Measurements from ENCODE around the gene SEPTIN6. TPM values are rescaled to one million over a fixed set of nuclear protein-coding genes. Genes with fewer than 3 reads are reported as not detected.

SEPTIN6 gene
- total and polyA plus RNA-seq, 2 of the 13 experiments (the other 11 are each of a cell fraction or from before 2014, with no cell fraction given) = 21.7 to 38.3 TPM

DNA sequence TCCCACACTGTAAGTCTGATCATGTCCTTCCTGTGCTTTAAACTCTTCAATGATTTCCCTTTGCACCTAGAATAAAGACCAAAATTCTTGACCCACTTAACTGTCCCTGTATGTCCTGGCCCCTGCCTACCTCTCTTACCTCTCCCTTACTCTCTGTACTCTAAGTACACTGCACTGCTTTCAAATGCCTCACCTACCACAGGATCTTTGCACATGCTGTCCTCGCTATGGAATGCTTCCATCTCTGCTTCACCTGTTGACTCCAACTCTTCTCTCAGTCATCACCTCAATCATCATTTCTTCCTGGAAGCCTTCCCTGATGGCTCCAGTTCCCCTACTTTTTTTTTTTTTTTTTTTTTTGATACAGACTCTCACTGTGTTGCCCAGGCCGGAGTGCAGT, 29.0 kb upstream of the SEPTIN6 start:
- no peak for FAIRE-seq
- POLR2A ChIA-PET = no interaction called here
- no peak for ATAC-seq
- no peak for TF ChIP-seq STAG1 (CRISPR knock-in tag; IDR thresholded peaks at IDR 0.05)
- TF ChIP-seq, protein P1, sequence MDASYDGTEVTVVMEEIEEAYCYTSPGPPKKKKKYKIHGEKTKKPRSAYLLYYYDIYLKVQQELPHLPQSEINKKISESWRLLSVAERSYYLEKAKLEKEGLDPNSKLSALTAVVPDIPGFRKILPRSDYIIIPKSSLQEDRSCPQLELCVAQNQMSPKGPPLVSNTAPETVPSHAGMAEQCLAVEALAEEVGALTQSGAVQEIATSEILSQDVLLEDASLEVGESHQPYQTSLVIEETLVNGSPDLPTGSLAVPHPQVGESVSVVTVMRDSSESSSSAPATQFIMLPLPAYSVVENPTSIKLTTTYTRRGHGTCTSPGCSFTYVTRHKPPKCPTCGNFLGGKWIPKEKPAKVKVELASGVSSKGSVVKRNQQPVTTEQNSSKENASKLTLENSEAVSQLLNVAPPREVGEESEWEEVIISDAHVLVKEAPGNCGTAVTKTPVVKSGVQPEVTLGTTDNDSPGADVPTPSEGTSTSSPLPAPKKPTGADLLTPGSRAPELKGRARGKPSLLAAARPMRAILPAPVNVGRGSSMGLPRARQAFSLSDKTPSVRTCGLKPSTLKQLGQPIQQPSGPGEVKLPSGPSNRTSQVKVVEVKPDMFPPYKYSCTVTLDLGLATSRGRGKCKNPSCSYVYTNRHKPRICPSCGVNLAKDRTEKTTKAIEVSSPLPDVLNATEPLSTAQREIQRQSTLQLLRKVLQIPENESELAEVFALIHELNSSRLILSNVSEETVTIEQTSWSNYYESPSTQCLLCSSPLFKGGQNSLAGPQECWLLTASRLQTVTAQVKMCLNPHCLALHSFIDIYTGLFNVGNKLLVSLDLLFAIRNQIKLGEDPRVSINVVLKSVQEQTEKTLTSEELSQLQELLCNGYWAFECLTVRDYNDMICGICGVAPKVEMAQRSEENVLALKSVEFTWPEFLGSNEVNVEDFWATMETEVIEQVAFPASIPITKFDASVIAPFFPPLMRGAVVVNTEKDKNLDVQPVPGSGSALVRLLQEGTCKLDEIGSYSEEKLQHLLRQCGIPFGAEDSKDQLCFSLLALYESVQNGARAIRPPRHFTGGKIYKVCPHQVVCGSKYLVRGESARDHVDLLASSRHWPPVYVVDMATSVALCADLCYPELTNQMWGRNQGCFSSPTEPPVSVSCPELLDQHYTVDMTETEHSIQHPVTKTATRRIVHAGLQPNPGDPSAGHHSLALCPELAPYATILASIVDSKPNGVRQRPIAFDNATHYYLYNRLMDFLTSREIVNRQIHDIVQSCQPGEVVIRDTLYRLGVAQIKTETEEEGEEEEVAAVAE (CRISPR knock-in tag; IDR thresholded peaks at IDR 0.05; ENCODE audit: borderline replicate concordance) = no peak
- TF ChIP-seq ZNF143 (CRISPR knock-in tag; IDR thresholded peaks at IDR 0.05) = no peak
- TF ChIP-seq MIER2 (CRISPR knock-in tag; IDR thresholded peaks at IDR 0.05) = no peak
- TF ChIP-seq MAFK (conservative IDR thresholded peaks at IDR 0.05 in 1 of 2, IDR thresholded peaks at IDR 0.05 in 1 of 2; ENCODE audit: low read length in 2 of 2) = no peak
- no peak for TF ChIP-seq ZBTB3 (CRISPR knock-in tag; IDR thresholded peaks at IDR 0.05; ENCODE audit: borderline replicate concordance, low read depth)
- no peak for TF ChIP-seq ZNF775 (CRISPR knock-in tag; IDR thresholded peaks at IDR 0.05; ENCODE audit: borderline replicate concordance)
- TF ChIP-seq, protein P2, sequence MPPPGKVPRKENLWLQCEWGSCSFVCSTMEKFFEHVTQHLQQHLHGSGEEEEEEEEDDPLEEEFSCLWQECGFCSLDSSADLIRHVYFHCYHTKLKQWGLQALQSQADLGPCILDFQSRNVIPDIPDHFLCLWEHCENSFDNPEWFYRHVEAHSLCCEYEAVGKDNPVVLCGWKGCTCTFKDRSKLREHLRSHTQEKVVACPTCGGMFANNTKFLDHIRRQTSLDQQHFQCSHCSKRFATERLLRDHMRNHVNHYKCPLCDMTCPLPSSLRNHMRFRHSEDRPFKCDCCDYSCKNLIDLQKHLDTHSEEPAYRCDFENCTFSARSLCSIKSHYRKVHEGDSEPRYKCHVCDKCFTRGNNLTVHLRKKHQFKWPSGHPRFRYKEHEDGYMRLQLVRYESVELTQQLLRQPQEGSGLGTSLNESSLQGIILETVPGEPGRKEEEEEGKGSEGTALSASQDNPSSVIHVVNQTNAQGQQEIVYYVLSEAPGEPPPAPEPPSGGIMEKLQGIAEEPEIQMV (CRISPR knock-in tag; IDR thresholded peaks at IDR 0.05; ENCODE audit: low read depth) = no peak
- TF ChIP-seq TBP (CRISPR knock-in tag; IDR thresholded peaks at IDR 0.05) = no peak
- no peak for TF ChIP-seq ZNF883 (CRISPR knock-in tag; IDR thresholded peaks at IDR 0.05; ENCODE audit: not compliant biosample characterization)
- TF ChIP-seq SAP130 (CRISPR knock-in tag; IDR thresholded peaks at IDR 0.05; ENCODE audit: low read depth) = no peak
- no peak for TF ChIP-seq DR1 (CRISPR knock-in tag; IDR thresholded peaks at IDR 0.05)
- TF ChIP-seq, protein P3, sequence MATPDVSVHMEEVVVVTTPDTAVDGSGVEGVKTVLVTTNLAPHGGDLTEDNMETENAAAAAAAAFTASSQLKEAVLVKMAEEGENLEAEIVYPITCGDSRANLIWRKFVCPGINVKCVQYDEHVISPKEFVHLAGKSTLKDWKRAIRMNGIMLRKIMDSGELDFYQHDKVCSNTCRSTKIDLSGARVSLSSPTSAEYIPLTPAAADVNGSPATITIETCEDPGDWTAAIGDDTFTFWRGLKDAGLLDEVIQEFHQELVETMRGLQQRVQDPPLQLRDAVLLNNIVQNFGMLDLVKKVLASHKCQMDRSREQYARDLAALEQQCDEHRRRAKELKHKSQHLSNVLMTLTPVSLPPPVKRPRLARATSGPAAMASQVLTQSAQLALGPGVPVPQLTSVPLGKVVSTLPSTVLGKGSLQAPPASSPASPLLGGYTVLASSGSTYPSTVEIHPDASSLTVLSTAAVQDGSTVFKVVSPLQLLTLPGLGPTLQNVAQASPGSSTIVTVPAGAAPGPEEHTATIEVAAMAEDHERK (CRISPR knock-in tag; IDR thresholded peaks at IDR 0.05; ENCODE audit: low read depth) = no peak
- no peak for TF ChIP-seq HCFC1 (IDR thresholded peaks at IDR 0.05; ENCODE audit: low read depth, low read length)
- TF ChIP-seq ZNF30 (CRISPR knock-in tag; IDR thresholded peaks at IDR 0.05) = no peak
- TF ChIP-seq FOXM1 (CRISPR knock-in tag; IDR thresholded peaks at IDR 0.05) = no peak
- no peak for TF ChIP-seq HHEX (CRISPR knock-in tag; IDR thresholded peaks at IDR 0.05)
- in situ Hi-C loops (cut with HindIII; ENCODE audit: extremely low pct_ligation_motif_present, low pct_unique_long_range_greater_than_20kb) = no loop called here
- no peak overlapping the region for H2AFZ ChIP-seq (ENCODE audit: low read length)
- no peak overlapping the region for H3K27ac ChIP-seq (ENCODE audit: extremely low read length, insufficient read depth, low read length)
- no peak overlapping the region for H3K4me2 ChIP-seq (ENCODE audit: low read depth, low read length)
- no peaks in the 10 kb centered on the region for H3K9me3 ChIP-seq (ENCODE audit: low read length)
- CTCF ChIA-PET (ENCODE audit: low intra/inter-chr PET ratio, low total read pairs) = no interaction called here
- BruUV-seq (replicated peaks) = no TSS peak
- H4K20me1 ChIP-seq (ENCODE audit: insufficient read depth, low read length) = no peaks in the 10 kb centered on the region
- no peak overlapping the region for H3K9ac ChIP-seq (ENCODE audit: insufficient read depth, low read depth, low read length)
- no peak overlapping the region for H3K4me3 ChIP-seq (replicated peaks in 1 of 3; ENCODE audit: insufficient read depth in 1 of 3, low read depth in 2 of 3, low read length in 3 of 3)
- no peak for DNase-seq (ENCODE audit: low spot score)
- no peaks in the 10 kb centered on the region for H3K79me2 ChIP-seq (ENCODE audit: insufficient read depth, low read length)
- WGBS (ENCODE audit: low lambda C conversion rate) = 40% methylated on average over 2 of the region's 2 CpGs
- H3K4me1 ChIP-seq (ENCODE audit: insufficient read depth, low read length) = no peaks in the 10 kb centered on the region
- H3K36me3 ChIP-seq (replicated peaks in 1 of 2; ENCODE audit: control insufficient read depth in 1 of 2, insufficient read depth in 2 of 2, low read length in 2 of 2) = no peaks in the 10 kb centered on the region
- H3K27me3 ChIP-seq (ENCODE audit: control insufficient read depth in 1 of 2, insufficient read depth in 2 of 2, low read length in 2 of 2) = no peaks in the 10 kb centered on the region
- intact Hi-C loops (cut with micrococcal nuclease; ENCODE audit: unreplicated experiment) = no loop called here

Data from HepG2 (cell line).